Gastroesophageal sphincter (tissue), 3 donors: ENCODE measurements around the gene FAM149B1.

Experiments used
- EP300 ChIP-seq: sonication (generic); formaldehyde crosslinking; IDR thresholded peaks from one replicate; pipeline ENCODE4 v1.6.1; 2017; ENCODE audit warnings: antibody characterized with exemption, mild to moderate bottlenecking
- POLR2A ChIP-seq, 2 donors: fragments of 450-650 bp; IDR thresholded peaks; one replicate each; pipeline ENCODE4 v1.6.1; 2017; ENCODE audit warnings: antibody characterized with exemption in 2 of 2, mild to moderate bottlenecking in 2 of 2, moderate library complexity in 1 of 2
- POLR2AphosphoS5 ChIP-seq: sonication (generic); formaldehyde crosslinking; IDR thresholded peaks from one replicate; pipeline ENCODE4 v1.6.1; 2017; ENCODE audit warnings: antibody characterized with exemption
- TF ChIP-seq, protein P1 (sequence below), 4 experiments: fragments of 200-600 bp in 2 of 4; fragments of 450-650 bp in 2 of 4; sonication (generic) in 1 of 4; IDR thresholded peaks; one replicate each; pipeline ENCODE4 v1.5.1; 2017 to 2019; ENCODE audit warnings: antibody characterized with exemption in 4 of 4, mild to moderate bottlenecking in 2 of 4, moderate library complexity in 2 of 4

DNA sequence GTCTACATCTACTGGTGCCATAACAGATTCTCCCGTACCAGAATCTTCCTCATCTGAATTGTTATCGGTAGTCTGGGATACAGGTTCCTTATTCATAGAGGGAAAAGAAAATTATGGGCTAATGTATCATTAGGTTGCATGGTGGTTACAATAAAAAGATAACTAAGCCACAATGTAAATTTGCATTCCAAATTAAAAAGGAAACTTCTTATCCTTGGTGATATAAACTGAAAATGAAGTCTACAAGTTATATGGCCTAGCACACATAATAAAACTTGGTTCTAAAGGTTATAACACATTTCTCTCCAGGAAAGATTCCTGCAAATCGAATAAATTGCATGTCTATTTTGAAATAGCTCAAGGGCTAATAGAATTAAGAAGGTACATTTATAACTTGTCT lies 33.2 kb upstream of the FAM149B1 start:
- TF ChIP-seq, protein P1, sequence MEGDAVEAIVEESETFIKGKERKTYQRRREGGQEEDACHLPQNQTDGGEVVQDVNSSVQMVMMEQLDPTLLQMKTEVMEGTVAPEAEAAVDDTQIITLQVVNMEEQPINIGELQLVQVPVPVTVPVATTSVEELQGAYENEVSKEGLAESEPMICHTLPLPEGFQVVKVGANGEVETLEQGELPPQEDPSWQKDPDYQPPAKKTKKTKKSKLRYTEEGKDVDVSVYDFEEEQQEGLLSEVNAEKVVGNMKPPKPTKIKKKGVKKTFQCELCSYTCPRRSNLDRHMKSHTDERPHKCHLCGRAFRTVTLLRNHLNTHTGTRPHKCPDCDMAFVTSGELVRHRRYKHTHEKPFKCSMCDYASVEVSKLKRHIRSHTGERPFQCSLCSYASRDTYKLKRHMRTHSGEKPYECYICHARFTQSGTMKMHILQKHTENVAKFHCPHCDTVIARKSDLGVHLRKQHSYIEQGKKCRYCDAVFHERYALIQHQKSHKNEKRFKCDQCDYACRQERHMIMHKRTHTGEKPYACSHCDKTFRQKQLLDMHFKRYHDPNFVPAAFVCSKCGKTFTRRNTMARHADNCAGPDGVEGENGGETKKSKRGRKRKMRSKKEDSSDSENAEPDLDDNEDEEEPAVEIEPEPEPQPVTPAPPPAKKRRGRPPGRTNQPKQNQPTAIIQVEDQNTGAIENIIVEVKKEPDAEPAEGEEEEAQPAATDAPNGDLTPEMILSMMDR (IDR thresholded peaks at IDR 0.05) = no peak
- TF ChIP-seq POLR2A (IDR thresholded peaks at IDR 0.05) = no peak
- no peak for TF ChIP-seq POLR2AphosphoS5
- no peak for TF ChIP-seq EP300
